ENCODE results near the gene SETD2.
"Not testable (repeated sequence)": the region's sequence is repeated elsewhere in the genome, so short reads cannot be mapped to it uniquely, and the experiment has no call there.

The SETD2 gene

DNA sequence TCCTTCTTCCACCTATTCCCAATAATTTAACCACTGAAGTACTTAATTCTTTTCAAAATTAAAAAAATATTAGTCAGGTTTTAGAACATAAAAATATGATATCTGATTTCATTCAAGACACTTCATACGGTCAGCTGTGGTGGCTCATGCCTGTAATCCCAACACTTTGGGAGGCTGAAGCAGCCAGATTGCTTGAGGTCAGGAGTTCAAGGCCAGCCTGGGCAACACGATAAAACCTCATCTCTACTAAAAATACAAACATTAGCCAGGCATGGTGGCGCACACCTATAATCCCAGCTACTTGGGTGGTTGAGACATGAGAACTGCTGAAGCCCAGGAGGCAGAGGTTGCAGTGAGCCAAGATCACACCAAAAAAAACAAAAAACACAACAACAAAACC, 127.8 kb downstream of the SETD2 start:
- no peak for DNase-seq (ENCODE audit: low read depth in 2 of 2)

DNA sequence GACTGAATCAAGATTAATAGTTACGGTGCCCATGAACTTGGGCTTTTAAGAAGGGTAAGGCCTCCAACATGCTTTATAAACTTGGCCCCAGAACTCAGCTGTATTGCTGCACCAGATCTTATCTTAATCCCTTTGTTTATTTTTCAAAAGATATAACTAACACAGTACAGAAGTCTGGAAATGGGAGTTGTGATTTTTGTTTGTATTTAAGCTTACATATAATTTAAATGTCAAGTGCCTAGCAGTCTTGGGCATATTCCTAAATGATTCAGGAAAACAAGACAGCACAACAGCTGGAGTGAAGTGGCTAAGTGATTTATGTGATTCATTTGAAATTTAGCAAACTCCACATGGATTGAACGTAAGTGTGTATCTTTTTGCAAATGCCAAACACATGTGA, 128.3 kb downstream of the SETD2 start:
- DNase-seq (ENCODE audit: low read depth in 2 of 2), result no peak

DNA sequence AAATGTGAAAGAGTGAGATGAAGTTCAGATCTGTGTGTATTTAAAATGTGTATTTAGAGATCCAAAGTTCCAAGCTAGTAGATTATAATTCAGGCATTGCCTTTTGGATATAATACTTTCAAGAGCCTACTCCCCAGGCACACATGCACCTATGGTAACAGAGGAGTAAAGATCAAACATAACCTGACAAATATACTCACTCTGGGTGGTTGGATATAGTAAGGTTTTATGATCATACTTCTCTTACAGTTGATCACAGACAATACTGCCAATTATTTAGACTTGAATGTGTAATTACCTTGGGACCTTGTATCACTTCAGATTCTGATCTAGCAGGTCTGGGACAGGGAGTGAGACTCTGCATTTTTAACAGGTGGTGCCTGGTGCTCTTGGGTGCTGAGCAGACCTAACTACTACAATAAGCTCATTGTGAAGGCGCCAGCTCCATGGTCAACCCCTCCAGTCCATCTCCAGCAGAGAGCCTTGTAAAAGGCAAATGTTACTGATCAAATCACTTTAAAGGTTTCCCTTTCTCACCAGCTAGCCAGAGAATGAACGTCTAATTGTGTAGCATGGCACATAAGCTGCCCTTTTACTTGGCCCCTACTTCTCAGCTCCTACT, 128.9 kb downstream of the SETD2 start:
- no peak for DNase-seq (ENCODE audit: low read depth in 2 of 2)

DNA sequence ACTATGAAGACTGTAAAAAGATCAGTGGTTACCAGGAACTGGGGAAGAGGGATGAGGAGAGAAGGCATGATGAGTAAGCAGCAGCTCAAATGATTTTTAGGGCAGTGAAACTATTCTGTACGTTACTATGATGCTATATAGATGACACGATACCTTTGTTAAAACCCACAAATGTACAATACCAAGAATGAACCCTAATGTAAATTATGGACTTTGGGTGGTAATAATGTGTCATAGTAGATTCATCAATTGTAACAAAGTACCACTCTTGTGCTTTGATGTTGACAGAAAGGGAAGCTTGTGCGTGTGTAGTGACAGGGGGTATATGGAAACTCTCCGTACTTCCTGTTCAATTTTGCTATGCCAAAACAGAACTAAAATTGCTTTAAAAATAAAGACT, 132.9 kb downstream of the SETD2 start:
- not testable (repeated sequence) for DNase-seq (ENCODE audit: low read depth in 2 of 2)

DNA sequence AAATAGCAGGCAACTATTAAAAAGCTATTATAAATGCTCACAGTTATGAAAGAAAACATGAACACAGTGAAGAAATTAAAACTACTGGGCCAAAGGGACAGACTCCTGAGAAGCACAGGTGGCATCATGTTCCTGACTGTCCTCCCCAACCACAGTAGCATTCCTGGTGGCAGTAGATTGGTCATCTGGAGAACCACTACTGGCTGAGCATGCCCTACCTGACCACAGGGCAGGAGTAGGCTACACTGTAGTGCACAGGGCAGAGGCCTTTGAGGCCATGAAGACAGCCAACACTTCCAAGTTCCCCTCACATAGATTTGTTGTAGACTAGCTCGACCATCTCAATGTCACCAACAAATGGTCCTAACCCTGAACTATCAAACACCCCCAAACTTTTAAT, 135.2 kb downstream of the SETD2 start:
- no peak for DNase-seq (ENCODE audit: low read depth in 2 of 2)

DNA sequence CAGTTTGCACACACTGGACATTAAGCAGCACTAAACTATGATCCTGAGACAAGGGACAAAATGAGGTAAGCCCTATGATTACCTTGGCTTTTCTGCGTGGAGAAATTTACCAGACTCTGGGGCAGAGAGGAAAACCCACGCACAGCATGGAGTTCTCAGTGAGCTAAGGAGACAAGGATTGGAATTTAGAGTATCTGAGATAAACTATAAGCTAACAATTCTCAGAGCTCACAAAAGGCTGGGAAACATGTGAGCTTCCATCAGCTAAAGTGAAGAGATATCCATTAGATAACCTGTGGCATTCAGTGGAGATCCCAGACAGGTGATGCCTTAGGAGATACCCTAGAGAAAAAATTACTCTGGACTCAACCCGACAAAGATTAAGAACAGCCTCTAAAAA, 135.8 kb downstream of the SETD2 start:
- DNase-seq (ENCODE audit: low read depth in 2 of 2), result no peak

DNA sequence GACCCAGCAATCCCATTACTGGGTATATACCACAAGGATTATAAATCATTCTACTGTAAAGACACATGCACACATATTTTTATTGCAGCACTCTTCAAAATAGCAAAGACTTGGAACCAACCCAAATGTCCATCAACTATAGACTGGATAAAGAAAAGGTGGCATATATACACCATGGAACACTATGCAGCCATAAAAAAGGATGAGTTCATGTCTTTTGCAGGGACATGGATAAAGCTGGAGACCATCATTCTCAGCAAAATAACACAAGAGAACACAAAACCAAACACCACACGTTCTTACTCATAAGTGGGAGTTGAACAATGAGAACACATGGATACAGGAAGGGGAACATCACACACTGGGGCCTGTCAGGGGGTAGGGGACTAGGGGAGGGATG, 137.5 kb downstream of the SETD2 start:
- DNase-seq (ENCODE audit: low read depth in 2 of 2), result not testable (repeated sequence)

DNA sequence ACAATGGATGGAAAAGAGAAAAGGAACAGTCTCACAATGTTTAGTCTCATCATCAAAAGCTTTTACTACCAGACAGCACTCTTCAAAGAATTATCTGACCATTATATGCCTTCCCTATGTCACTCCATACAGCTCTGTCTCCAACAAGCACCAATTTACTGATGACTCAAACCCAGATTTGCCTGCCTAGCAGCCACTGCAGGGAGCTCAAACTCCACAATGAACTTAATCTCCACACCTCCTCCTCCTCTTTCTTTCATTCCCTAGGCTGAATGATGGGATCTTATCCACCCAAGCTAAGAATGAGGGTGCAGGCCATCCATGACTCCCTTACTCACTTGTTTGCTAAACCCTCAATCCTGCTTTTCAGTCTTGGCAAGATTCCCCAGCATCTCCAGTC, 139.0 kb downstream of the SETD2 start:
- DNase-seq (ENCODE audit: low read depth in 2 of 2), result no peak

DNA sequence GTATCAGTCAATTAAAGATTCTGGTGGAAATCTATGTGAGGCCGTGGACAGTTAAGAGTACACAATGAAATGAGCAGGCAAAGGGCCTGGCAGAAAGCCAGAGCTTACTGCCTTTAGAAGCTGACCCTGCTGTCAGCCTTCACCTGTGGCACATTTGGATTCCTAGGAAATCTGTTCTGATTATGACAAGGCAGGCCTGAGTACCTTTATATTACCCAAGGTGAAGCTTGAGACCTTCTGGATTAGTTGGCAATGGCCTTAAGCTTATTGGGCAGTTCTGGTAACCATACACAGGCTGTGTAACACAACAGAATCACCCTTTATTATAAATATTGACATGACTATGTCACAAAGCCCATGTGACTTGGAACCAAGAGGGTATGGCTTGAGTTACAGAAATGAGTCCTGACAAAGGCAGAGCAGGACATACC, 141.3 kb downstream of the SETD2 start:
- no peak for DNase-seq (ENCODE audit: low read depth in 2 of 2)

DNA sequence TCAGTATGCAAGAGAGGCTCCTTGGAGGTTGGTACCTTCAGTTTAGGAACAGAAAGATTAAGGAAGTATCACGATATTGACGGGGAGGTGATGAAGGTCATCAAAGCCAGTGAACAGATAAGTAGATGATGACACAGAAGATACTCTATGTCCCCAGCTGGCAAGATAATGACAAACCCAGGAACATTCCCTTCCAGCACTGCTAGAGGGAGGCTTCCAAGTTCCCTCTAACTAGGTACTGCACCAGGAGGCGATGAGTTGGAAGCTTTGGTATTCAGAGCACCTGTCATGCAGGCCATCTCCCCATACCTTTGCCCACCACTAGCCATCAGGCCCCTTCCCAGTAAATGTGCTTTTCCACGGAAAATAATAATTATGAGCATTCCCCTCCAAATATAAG, 143.6 kb downstream of the SETD2 start:
- no peak for DNase-seq (ENCODE audit: low read depth in 2 of 2)

DNA sequence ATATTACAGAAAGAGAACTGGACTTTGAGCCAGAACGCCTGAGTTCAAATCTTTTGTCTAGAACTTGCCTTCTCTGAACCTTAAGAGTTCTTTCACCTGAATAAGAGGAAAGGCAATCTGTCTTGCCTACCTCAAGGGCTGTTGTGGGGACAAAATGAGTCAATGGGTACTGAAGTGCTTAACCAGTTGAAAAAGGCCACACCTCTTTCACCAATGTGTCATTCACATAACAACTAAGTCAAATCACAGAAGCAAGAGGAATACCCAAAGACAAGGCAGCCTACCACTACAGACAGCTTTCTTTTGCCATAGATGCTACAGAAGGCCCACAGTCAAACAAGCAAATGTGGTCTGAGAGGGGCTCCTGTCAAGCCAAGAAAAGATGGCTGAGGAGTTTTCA, 144.7 kb downstream of the SETD2 start:
- no peak for DNase-seq (ENCODE audit: low read depth in 2 of 2)

DNA sequence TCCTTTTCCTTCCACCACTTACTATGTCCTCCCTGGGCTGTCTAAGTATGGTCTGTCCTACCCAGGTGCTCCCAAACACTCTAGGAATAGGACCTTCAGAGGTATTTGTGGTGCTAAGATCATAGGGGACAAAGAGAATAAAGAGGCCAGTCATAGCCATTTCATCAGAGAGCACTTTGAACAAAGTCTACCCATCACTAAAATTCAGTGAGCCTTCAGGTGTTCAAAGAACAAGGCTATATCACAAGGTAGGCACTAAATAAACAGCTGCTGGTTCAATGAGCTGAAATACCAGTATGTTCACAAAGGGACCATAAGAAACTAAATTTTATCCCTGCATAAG, 145.7 kb downstream of the SETD2 start:
- DNase-seq (ENCODE audit: low read depth in 2 of 2), result no peak

DNA sequence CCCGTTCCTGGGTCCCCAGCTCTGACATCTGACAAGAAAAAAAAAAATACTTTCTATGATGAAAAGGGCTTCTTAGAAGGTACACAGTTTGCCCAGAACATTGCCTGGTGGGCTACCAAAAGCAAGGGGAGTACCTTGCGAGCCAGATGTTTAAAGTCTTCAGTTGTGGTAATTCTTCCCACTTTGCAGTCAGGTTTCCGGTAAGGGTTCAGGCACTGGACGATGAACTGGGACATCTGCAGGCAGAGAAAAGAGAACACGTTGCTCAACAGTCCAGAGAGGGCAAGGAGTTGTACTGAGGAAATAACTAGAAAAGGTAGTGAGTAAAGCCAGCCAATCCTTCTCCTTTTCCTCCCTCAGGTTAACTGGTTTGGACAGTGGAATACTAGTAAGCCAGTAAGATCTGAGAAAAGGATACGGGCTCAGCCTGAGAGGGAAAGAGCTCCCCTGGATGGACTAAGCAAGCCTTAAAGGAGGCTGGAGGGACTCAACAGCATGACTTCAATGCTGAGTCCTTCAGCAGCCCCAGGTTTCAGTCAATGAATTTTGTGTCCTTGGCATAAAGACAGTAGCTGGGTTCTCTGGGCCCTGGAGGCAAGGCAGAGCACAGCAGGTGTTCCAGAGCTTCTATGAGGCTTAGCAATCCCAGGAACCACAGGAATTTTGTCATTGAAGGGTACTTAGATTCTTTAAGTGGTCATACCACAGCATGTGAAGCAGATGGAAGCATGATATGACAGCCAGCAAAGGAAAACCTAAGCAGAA, 146.2 kb downstream of the SETD2 start:
- DNase-seq (ENCODE audit: low read depth in 2 of 2), result no peak

DNA sequence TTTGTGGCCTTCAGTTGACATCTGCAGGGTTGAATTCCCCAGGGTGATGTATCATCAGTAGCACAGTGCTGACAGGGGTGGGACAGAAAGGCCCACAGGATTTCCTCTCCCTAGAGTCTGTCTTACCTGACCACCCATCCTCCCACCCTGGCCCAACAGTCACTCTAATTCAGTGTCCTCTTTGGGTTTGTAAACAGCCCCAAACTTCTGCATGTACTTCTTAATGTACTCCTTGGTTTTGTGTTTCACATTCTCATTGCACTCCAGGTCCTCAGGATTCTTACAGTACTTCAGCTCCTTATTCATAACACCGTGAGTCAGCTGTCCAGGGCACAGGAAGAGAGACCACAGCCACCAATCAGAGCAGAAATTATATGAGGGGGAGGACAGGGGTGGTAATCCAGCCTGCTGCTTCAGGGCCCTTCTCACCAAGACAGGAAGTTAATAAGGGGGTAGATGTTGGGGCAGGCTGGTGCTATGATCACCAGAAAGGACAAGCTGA, 146.9 kb downstream of the SETD2 start:
- peak; percentile 29 to 31 for DNase-seq (ENCODE audit: low read depth in 2 of 2)

DNA sequence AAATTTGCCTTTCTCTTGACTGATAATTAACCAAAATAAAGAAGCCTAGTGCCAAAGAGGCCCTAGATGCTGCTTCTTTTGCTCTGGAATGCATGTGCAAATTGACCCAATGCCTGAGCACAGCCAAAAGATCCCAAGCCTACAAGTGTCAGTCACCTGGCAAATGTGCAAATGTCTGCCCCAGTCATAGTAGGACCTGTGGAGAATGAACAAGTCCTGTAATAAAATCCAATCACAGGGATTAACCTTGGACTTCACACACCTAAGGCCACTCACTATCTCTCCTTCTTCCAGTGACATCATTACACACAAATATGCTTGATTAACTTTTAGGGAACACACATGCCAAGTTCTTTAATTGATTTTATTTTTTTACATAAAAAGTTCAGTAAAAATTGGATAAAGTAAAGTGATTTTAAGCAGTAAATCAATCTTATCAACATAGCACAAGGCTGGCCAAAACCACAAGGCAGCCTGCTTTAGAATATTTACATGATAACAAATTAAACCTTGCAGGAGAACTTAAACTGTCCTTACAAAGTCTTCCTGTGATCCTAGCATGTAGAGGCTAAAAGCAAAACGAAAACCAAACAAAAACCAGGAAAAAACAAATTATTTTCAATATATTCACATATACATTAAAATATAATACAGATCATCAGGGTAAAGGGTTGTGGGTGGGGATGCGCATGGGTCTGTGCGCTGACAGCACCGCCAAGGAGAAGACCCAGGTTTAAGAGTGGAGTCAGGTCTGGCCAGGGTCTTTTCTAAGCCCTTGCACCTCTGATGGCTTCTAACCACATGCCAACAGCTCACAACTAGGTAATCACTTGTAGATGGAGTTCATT, 147.6 kb downstream of the SETD2 start:
- no peak for DNase-seq (ENCODE audit: low read depth in 2 of 2)

DNA sequence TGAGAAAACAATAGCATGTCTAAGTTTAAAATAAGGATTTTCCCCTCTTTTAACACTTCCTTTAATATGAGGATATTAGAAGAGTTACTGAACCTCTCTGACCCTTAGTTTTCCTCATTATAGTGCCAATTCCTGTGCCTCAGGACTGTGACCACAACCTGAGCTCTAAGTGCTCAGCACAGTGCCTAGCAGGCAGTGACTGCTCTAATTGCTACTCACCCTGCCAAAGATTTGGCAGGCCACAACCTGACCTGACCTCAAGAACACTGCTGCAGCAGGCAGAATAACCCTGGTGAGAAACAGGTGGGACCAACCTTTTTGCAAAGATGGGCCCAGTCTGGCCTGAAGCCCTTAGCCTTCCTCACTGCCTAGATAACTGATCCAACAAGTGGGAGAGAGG, 148.8 kb downstream of the SETD2 start:
- no peak for DNase-seq (ENCODE audit: low read depth in 2 of 2)

DNA sequence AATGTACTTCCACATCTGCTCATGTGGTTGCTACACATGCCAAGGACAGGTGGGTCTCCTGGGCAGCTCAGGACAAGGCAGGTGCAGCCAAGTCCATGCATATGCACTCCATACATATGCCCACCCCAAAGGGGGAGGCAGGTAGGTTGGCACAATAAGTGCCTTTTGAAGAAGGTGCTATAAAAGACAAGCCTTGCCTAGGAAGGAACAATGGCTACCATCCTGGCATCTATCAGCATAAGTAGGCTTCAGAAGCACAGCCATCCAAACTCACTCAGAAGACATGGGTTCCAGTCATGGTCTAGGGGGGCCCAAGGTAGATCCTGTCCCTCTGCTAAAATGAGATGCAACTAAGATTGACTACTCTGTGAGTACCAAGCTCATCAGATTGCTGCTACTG, 149.9 kb downstream of the SETD2 start:
- DNase-seq (ENCODE audit: low read depth in 2 of 2), result no peak

DNA sequence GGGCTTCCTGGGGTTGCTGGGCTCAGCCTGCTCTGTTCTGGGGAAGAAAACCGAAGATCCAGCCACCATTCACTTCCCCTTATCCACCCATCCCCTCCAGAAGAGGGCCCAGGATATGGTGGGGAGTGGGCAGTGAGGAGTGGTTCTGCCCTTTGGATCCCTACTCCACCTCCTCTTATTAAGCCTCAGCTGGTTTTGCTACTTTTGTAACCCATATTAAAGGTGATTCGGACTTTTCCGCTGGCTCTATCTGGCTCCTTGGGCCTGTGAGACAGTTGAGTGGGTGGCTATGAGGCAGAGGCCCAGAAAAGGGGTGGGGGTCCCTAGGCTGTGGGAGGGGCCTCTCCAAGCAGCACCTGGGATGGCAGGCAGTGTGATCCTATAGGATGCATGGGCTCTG, 150.7 kb downstream of the SETD2 start:
- DNase-seq (ENCODE audit: low read depth in 2 of 2), result no peak

DNA sequence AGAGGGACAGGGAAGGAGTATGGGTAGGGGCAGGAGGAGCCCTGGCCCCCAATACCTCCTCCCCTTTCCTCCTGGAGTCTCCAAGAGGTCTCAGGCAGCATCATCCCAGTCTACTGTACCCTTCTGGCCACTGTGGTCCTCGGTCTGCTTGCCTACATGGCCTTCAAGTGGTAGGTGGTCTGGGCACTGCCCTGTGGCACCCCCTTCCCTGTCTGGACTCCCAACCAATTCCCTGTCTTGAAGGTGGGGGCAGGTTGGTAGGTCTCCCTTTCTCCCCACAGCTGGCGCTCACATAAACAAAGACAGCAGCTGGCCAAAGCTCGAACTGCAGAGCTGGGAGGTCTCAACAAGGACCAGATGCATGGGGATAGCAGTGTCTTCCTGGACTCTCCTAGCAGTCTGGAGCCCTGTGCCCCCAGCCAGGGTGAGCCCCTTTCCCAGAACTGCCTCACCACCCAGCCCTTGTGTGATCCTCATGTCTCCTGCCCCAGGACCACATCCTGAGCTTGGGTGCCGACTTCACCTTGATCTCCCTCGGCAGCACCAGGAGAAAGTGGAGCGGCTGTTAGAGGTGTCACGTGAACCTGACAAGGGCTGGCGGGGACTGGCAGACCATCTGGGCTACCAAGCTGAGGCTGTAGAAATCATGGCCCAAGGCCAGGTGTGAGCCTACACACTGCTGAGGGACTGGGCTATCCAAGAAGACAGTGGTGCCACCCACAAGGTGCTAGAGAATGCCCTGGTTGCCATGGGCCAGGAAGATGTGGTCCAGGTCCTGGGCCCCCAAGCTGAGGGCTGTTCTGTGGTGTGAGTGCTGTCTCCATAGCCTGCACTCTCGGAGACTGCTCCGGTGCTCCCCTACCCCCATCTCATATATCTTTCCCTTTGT, 151.3 kb downstream of the SETD2 start:
- DNase-seq (ENCODE audit: low read depth in 2 of 2), result no peak

DNA sequence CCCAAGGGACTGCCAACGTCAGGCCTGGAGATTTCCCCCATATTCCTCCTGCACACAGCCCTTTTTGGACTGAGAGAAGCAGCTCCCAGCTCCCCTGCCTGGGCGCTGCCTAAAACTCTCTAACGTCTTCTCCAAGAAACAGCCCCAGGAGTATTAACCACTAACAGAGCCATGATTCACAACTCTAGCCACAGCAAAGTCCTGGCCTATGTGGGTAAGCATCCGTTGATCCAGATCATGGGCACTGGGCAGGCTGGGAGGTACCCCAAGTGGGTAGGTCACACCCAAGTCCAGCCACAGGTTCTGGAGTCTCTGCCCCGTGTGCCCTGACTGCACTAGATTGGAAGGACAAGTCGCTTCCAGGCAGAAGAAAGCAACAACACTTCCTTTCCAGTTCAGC, 152.5 kb downstream of the SETD2 start:
- DNase-seq (ENCODE audit: low read depth in 2 of 2), result no peak

DNA sequence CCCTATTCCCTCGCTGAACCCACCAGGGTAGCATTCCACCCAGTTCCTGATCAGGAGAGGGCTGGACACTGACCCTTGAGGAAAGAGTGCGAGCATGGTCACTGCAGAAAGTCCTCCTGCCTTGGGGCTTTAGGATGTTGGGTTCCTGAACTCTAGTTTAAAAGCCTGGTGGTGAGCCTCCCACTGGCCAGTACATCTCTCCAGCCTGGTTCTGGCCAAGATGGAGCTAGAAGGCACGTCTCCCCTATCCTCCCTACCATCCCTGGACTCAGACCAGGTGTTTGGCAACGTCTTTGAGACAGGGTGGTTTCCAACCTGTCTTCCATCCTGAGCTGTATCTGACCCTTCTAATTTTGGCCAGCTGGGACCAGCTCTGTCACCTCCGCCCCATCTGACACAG, 153.0 kb downstream of the SETD2 start:
- no peak for DNase-seq (ENCODE audit: low read depth in 2 of 2)
